Forelimb muscle (tissue), 1 donor: Measurements from ENCODE around the gene PUS3. TPM values are rescaled to one million over a fixed set of nuclear protein-coding genes. Genes with fewer than 3 reads are reported as not detected.

Source experiments
- DNase-seq: peaks from one replicate; pipeline ENCODE4 v3.0.0-alpha.2; 2013; ENCODE audit warnings: low read depth
- polyA plus RNA-seq: library from polyadenylated mRNA; unstranded; fragments of 120-200 nt; gene quantifications from one replicate; pipeline ENCODE4 v1.2.1, GENCODE V29; 2013; ENCODE audit not compliant: insufficient read length

Gene PUS3
- polyA plus RNA-seq, result 12.4 TPM

- peak; percentile 79 for DNase-seq
These were observed at the start of gene PUS3 for GRCh38 chr11:125902927-125903710. Gene PUS3 (minus strand): TSS chr11:125903206. CDS start chr11:125896284, 6,922 bp downstream.

- DNase-seq, result no peak
These were observed 49.6 kb upstream of the PUS3 start for GRCh38 chr11:125952559-125952958.

GRCh38 chr11:125951731-125952130 is 48.7 kb upstream of the PUS3 start:
- no peak for DNase-seq

GRCh38 chr11:125950696-125951651 is 48.0 kb upstream of the PUS3 start:
- DNase-seq, result peak; percentile 82

GRCh38 chr11:125950178-125950490 is 47.1 kb upstream of the PUS3 start:
- no peak for DNase-seq

- no peak for DNase-seq
These were observed 46.5 kb upstream of the PUS3 start for GRCh38 chr11:125949271-125950177.

- DNase-seq, result no peak
These were observed 45.5 kb upstream of the PUS3 start for GRCh38 chr11:125948278-125949051.

GRCh38 chr11:125947419-125948277 is 44.6 kb upstream of the PUS3 start:
- no peak for DNase-seq

- DNase-seq, result no peak
These were observed 43.9 kb upstream of the PUS3 start for GRCh38 chr11:125946712-125947418.

GRCh38 chr11:125945797-125946520 is 43.0 kb upstream of the PUS3 start, which contains the start of gene VSIG10L2:
Gene VSIG10L2 (plus strand): TSS chr11:125946044. CDS start chr11:125946056, 12 bp downstream.
- no peak for DNase-seq

GRCh38 chr11:125945011-125945796 is 42.2 kb upstream of the PUS3 start:
- no peak for DNase-seq

- DNase-seq, result no peak
These were observed 41.5 kb upstream of the PUS3 start for GRCh38 chr11:125944350-125945010.

GRCh38 chr11:125943661-125944349 is 40.8 kb upstream of the PUS3 start:
- no peak for DNase-seq

GRCh38 chr11:125942771-125943428 is 39.9 kb upstream of the PUS3 start:
- DNase-seq, result no peak
